Measurements from ENCODE around the gene ELMO1.

Gene ELMO1

DNA sequence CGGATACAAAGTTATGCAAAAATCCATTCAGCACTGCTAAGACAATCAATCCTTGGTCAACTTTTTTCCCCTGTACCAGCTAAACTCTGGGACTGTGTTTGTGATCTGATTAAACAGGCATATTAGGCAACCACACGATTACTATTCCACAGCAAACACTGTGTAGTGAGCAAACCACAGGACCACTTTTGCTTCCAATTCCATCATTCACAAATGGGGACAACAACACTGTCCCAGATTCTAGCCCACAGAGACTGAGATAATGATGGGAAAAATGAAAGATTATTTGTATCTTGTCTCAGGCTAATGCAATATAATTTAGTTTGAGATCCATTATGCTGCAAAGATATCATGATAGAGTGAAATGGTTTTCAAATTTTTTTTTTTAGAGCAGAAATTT is 560.7 kb downstream of the ELMO1 start:
- no peak for DNase-seq

DNA sequence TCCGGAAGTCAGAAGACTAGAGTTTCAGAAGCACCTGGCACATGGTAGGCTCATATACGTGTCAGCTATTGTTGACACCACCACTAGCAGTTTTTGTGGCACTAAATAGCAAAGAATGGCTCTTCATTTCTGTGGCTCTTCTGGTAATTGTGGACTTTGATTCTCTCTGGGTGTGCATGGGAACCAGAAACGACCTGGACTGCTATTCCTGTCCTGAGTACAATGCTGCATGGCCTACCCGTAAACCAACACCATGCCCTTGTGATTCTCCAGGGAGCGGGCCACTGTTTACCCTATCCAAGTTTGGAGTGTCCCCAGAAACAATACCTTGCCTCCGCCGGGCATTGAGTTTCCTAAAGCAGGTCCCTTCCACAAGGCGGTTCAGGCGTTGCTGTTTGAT is 561.4 kb downstream of the ELMO1 start:
- DNase-seq = no peak

DNA sequence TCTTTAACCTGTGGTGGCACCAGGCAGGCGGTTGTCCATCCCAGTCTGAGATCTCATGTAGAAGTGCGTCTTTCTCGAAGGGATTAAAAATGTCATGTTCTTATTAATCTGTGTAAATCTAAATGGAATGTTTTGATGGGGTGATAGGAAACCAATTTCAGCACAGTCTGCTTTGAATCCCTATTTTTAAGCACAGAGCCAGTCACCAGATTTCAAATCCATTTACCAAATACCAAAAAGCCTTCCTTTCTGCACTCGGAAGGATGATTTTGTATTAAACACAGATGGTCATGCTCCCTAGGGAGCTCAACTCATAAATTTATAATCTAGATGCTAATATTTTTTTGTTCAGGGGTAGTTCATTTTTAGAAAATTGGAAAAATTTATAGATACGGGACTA is 563.8 kb downstream of the ELMO1 start:
- no peak for DNase-seq

DNA sequence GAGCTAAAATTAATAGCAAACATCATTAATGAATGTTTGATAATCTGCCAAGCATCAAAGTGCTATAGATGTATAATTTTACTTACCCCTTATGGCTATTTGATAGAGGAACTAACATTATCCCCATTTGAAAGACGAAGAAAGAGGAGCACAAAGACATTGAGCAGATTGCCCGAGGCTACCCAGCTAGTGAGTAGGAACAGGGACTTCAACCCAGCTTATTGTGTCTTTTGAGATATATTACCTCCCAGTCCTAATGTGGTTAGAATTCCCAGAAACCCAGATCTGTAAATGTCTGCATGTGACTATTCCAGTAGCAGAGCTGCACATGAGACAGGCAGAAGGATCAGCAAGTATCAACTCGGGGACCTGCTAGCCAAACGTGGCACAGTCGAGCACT is 564.3 kb downstream of the ELMO1 start:
- no peak for DNase-seq

DNA sequence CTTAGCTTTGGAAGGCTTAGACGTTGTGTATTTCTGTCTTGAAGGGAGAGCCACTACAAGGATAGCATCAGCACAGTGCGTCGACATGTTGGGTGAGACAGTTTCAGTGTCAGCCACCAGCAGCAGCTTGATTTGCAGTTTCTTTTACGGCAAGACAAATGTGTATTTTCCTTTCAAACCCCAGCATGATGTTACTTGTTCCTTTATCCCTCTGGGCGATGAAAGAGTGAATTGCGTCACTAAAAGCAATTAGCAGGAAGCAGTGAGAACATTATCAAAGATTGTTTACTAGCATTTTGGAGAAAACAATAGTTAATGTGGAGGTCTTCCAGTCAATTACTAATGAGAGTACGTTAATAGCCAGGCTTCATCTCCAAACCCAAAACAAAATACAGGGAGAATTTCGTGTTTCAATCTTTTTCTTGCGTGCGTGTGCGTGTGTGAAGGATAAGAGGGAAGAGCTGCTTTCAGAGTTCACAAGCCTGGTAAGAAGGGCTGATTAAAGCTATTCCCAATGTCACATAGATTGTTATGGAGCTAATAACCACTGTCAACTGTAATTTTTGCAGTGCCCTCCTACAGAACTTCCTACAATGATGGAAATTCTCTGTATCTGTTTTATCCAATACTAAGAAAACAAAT is 567.3 kb downstream of the ELMO1 start:
- DNase-seq = no peak

DNA sequence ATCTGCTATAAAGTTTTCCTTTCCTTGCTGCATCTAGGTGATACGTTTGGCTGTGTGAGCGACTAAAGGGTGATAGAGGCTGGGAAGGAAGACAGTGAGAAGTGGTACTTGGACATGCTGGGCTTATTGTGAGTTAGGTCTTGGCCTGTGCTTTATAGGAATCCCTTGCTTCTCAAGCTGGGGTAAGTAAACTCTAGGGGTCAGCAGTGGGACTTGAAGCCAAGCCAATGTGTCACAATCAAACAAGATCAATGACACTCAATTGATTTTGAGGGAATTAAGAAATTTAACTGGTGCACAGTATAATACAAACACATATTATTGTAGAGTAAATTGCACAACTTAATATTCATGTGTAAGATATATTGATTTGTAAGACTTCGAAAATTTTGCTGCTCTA is 568.6 kb downstream of the ELMO1 start:
- no peak for DNase-seq

DNA sequence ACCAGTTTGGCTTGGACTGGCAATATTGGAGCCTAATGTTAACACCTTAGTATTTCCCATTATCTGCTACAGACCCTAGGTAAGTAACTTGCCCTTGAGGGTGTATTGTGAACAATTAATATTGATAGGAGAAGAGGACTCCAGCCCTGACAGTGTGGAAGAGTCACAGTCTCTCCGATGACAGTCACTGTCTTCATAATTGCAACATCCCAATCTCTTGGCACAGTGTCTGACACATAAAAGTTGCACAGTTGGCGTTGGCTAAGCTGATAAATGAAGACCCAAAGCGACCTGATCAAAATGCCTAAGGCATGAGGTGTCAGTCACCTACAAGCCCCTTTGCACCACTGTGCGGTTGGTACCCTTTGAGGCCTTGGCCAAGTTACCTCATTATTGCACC is 569.6 kb downstream of the ELMO1 start:
- DNase-seq = no peak

DNA sequence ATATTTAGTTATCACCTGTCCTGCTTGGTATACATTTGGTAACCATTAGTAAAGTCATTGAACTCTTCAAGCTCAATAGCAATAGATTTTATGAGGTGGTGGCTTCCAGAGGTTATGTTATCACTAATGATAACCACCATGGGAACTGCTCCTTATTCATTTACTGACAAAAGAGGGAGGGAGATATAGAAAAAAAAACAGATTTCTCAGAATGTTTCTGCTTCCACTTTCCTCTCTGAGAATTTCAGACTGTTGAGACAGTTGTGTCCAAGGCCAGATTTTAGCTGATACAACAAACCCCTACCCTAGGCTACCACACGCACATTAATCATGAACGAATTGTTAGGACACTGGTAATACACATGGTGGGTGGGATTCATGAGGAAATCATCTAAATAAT is 570.4 kb downstream of the ELMO1 start:
- DNase-seq = no peak

DNA sequence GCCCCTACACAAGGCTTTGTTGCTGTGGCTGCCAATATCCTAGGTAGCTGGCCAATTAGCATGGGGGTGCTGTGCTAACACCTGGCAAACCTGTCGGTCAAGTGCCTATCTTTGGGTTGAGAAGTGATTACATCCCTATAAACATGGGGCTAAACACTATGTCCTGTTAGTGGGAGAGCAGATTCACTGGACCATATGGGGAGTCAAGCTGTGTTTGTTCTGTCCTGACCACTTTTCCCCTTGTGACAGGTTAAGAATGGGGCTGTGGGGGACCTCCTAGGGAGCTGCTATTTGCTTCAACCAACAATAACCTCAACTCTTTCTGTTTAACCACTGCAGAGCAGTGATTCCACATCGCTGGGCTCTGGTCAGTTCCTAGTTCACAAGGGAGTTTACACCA is 572.9 kb downstream of the ELMO1 start:
- DNase-seq = no peak

DNA sequence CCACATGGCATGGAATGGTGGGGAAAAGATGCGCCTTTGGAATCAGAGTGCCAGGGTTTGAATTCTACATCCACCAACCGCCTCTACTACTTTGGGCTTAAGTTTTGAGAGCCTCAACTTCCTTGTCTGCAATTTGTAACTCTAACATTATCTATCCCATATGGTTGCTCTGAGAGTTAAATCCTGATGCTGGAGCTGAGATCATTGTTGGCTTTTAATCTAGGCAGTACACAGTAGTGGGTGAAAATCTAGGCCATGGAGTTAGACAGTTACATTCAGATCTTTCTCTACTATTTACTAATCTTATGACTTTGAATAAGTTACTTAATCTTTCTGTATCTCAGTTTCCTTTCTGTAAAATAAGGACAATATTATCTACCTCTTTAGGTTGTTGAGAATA is 574.6 kb downstream of the ELMO1 start:
- no peak for DNase-seq

DNA sequence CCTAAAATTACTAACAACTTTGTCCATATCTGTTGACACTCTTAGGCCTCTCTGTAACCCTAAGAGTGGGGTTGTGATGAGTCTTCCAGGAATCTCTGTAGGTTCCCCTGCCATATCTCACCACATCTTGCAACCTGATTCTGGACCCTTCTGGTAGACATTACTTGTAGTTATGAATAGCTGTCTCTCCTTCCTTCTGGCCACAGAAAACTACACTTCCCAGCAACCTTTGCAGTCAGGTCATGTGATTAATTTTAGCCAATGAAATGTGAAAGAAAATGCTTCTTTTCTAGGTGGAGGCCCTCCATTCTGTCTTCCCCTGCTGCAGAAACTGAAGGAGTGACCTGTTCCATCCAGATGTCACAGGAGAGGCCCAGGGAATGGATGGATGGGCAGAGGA is 576.8 kb downstream of the ELMO1 start:
- DNase-seq = no peak

DNA sequence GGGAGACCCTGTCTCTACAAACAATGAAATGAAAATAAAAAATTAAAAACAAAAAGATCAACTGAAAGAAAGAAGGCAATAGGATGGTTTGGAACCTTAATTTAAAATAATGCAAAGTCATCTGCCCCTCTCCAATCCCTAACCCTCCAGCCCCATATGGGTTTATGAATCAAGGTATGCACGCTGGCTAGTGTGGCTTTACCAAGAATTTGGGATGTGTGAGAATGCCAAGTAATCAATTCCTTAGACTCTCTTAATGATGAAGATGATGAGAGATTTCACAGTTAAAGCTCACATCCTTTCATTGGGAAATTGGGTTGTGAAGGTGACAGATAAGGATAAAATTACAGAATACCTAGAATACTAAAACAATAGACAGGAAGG is 577.3 kb downstream of the ELMO1 start:
- no peak for DNase-seq

DNA sequence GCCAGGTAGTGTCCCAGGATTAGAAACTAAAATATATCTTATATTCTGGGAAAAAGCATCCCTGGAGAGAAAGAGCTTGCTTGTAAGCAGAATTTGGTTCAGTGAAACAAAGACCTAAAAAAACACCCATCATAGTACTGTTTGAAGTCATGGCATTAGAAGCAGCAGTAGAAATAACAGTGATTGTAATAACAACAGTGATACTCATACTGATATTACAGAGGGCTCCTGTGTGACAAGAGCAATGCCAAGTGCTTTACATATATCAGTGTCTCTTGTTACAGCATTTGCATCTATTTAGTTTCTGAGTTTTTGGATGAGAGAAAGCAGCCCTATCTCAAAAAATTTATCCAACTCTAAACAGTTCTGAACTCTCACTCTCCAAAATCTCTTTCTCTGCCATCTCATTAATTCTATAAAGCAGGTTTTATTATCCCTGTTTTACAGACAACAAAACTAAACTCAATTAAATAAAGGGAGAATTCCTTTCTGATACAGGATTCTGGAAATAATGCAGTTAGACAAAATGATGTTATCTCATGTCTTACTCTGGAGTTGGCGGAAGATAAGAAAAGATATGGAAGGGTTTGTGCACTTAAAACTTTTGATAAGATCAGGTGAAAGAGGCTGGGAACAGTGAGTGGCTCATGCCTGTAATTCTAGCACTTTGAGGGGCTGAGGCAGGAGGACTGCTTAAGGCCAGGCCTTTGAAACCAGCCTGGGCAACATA is 577.9 kb downstream of the ELMO1 start:
- no peak for DNase-seq

DNA sequence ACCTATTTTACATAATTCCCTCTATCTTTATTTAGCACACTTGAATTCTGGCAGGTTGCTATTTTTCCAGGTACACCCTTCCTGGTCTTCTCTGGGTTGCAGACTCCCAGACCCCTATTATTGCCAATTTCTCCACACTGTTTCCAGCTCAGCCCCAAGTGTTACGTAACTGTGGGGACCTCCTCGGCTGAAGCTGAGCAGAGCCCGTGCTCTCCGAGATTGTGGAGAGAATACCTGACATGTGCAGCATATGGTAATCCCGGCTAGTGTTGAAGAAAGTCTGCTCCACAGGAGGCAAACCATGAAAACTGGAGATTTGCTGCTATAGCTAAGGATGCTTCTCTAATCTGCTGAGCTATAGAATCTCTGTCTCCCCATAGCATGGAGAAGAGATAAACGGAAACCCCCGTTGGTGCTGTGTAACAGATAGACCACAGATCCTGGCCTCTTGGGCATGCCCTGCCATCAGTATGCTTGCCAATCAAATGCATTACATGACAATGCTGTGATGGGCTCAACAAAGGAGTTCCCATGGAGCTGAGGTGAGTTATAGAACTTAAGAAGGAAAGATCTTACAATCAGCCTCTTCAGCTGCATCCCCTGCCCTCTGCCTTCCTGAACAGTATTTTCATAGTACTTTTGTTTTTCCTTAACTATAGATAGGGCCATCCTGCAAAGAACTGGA is 579.8 kb downstream of the ELMO1 start:
- no peak for DNase-seq

DNA sequence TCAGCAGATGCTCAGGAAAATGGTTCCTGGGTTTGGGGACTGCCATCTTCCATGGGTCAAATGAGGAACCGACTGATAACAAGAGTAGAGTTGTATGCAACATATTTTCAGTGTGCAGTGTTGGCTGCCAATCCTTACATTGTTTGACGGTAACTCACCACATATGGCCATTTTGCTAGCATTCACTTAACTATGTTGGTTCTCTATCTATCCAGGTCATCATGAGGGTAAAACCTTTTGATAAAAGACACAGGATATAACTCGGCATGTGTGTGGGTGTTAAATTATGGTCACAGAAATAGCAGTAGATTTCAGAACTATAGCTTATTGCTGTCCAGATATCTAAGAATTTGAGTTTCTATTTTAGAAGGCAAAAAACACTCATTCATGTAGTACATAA is 583.6 kb downstream of the ELMO1 start:
- no peak for DNase-seq

DNA sequence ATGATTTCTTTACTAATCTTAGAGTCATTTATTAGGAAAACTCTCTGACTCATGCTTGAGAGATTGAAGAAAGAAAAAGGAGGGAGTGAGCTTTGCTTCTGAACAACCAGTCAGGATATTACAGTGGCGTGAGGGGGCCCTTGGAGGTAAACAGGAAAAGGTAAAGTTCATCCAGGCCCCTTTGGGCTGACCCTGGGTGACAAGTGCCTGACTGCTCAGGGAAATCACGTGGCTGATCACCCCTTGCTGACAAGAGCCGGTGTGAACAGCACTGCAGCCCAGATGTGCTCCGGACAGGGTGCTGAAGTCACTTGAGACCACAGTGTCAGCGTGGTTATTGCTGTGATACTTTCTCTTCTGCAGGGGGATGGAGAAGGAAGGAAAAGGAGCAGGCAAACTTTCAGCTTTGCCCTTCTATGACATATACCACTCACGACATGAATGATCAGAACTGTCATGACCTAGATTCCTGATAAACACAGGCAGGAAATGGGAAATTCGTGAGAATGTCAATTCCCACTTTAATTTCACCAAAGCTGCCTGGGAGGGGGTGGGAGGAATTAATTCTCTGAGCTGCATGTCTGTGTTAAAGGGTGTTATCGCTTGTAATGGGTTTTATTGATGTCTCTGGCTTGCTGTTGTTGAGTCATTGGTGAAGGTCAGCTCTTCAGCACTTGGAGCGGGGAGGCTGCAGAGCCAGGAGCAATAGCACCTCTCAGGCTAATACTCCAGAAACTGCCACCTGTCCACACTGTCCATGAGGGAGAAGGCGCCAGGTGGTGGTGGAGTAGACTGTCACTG is 584.6 kb downstream of the ELMO1 start:
- peak; percentile 20 for DNase-seq

DNA sequence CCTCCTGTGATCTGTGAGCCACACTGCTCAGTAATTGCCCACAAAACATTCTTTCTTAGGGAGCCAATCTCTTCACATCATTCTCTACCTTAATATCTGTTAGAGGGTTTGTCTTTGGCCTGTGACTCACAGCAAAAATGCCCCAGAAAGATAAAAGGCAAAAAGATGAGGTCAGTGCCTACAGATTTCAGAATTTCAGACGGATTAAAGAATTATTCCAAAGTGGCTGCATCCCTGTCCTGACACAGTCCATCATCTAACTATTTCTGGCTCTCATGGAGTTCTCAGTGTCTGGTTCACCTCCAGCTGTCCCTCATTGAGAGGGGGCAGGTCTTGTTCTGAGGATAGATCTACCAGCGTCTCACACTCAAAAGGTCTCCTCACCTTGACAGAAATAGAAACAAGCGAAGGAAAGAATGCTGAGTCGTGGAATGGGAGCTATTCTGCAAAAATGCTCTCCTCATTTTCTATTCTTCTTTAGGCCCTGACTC is 585.8 kb downstream of the ELMO1 start:
- no peak for DNase-seq

DNA sequence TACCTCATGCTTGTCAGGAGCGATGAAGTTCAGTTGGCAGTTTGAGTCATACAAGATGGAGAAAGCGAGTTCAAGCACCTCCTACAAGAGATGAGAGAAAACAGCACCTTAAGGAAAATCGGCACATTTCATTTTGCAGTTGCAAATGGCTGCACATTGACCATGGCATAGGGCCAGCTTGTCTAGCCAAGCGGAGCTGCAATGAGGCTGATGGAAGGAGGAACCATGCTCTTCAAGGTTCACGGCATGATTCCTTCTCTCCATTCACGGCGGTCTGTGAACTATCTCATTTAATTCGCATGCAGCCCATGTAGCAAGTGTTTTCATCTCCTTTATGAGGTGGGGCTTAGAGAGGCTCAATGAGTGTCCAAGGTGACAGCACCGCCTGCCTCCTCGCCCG is 587.0 kb downstream of the ELMO1 start:
- no peak for DNase-seq

DNA sequence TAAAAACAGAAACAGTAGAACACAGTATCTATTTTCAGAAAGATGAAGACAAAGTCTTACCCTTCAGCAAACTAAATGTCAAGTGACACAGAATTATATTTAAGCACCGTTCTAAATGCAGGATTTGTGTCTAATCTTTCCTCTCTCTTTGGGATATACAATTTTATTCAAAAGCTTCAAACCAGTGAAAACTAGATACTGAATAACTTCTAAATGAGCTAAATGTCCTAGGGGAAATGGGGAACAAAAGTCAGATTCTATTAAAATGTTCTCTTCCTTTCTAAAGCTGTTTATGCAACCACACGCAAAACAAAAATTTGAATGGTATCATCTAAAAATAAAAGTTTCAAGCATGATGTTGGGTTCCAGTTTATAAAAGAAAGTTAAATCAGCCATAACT is 588.0 kb downstream of the ELMO1 start:
- no peak for DNase-seq

DNA sequence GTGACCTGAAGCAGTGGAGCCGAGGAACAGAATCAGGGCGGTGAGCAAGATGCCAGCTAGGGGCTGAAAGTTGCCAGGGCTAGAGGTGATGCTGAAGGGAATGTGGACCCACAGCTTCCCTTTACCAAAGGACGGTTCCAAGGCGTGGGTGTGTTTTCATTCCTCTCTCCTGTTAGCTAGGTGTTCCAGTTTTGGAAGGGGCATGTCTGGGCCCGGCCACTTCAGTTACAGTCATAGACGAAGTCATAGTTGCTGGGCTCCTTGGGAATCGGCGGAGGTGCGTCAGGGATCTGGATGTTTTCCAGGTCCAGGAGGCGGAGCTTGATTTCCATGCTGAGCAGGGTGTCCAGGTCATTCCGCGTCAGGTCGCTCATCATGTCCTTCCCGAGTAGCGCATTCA is 593.3 kb downstream of the ELMO1 start:
- no peak for DNase-seq

DNA sequence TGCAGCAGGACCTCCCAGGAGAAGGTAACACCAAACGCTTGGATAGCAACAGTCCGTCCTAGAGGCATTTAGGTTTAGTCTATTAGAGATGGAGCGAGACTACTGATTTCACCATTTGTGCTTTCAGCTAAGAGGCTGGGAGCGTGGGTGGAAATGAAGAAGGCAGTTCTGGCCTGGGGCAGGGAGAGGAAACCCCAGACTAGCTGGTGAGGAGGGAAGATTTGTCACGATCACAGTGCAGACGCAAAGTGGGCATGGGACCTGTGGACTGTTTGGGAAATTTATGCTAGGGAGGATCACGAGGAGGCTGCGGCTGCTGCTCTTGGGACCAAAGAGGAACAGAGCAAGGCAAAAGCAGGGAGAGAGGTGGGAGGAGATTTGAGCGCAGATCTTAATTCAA is 594.0 kb downstream of the ELMO1 start:
- DNase-seq = no peak

DNA sequence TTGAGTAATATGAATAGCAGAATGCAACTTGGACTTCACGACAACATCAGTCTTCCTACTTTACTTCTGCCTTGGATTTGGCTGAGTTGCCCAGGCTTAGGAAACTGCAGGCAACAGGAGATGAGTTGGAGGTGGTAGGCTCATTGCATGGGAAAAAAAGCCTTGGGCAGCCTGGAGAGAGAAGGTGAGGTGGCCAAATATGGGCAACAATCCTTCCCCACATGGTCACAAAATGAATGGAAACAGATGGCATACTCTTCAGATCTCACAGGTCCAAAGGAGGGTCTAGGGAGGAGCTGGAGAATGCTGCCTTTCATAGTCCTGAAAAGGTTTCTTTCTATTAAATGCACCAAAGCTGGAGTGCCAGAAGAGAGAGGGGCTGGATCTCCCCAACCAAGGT is 595.7 kb downstream of the ELMO1 start:
- no peak for DNase-seq

DNA sequence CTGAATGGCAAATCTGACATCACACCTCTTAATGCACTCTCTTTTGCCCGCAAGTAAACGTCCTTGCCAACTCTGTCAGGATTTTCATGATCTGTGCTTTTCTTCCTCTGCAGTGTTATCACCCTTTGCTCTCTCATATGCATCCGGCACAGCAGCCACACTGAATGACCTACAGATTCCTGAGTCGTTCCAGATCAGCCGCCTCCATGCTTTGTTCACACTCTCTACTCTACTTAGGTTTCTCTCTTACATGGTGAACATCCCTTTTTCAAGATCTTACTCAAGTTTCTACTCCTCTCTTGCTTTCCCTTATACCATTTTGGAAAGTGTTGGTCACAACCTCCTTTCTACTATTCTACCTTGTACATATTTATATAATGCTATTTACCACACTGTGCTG is 596.6 kb downstream of the ELMO1 start:
- DNase-seq = no peak

DNA sequence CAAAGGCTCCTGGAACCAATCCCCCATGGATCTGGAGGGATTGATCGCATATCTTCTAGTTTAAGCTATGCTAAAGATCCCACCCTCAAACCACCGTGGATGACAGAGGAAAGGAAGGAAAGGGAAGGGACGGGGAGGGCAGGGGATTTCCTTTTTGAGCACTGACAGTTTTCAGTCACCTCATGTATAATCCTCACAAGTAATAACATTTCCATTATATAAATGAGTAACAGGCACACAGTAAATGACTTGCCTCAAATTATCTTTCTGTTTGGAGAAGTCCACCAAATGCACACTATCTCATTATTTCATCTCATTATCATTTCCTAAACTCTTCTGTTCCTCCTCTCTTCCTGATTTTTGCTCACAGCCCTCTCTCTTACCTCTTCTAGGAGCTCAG is 597.3 kb downstream of the ELMO1 start:
- no peak for DNase-seq
